Activated CD4-positive, alpha-beta T cell treated with anti-CD3 and anti-CD28 coated beads for 48 hours (primary cell): Measurements from ENCODE around the gene CD274.
"Not testable (repeated sequence)": the region's sequence is repeated elsewhere in the genome, so short reads cannot be mapped to it uniquely, and the experiment has no call there.

Experiments
- DNase-seq: peaks from one replicate; pipeline ENCODE4 v3.0.0-alpha.2; 2020

Gene CD274

DNA sequence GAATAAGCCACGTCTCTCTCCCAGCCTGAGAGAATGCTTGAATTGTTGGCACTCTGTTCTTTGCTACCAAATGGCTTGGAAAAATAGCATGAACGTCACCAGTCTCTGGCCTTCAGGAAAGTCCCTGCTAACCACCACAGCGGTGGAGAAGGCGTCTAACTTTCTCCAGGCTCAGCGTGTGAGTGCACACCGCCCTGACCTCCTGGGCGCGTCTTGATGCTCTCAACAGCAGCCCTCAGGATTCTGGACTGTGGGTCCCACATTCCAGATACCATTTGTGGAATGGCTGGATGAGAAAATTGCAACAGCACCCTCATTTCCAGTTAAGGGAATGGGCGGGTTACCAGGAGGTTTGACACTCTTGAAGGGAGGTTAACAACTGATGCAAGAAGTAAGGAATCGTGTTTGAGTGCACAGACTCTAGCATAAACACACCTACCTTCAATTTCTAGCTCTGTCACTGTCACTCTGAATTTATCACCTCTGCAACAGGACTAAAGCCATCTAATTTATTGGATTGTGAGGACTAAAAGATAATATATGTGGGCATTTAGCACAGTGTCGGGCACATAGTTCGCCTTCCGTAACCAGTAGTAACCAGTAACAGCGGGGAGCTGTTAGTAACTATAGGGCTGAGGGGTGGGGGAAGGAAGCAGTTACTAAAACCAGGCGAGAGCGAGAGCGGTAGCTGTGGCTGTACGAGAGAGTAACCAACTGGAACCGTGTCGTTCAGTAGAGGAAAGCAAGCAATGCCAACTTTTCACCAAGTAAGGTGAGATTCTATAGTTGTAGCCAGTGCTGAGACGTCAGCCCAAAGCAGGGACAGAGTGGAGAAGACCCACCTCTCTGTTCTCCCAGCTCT lies 11.8 kb upstream of the CD274 start:
- peak; percentile 73 for DNase-seq

DNA sequence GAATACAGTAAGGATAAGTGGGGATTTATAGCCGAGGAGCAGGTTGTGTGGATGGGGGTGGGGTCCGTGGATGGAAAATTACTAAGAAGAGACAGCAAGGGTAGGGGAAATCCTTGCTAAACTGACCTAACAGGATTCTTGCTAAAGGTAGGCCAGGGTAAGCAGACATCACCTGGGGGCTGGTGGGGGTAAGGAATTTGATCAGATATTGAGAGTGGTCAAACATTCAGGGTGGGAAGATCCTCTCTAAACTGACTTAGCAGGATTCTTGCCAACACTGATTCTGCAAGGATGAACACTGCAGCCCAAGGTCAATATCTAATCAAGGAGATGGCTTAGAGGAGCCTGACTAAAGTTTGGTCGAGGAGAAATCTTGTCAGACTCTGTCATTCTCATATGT lies 9.9 kb upstream of the CD274 start:
- DNase-seq: no peak

DNA sequence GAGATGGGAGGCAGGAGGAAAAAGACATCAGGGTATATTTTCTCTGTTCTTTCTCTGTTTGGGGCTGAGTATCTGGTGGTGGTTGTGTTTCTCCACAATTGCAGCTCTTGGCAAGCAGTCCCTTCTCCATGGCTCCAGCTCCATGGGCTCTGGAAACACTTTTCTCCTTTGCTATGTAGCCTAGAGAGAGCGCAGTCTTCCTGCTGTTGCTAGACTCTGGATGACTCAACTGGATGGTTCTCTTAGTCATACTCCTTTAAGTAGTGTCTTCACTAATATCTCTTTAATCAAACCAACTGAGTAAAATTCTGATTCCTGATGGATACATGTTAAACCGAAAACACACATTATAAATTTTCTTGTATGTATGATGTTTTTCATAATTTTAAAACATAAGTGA lies 9.3 kb upstream of the CD274 start:
- no peak for DNase-seq

DNA sequence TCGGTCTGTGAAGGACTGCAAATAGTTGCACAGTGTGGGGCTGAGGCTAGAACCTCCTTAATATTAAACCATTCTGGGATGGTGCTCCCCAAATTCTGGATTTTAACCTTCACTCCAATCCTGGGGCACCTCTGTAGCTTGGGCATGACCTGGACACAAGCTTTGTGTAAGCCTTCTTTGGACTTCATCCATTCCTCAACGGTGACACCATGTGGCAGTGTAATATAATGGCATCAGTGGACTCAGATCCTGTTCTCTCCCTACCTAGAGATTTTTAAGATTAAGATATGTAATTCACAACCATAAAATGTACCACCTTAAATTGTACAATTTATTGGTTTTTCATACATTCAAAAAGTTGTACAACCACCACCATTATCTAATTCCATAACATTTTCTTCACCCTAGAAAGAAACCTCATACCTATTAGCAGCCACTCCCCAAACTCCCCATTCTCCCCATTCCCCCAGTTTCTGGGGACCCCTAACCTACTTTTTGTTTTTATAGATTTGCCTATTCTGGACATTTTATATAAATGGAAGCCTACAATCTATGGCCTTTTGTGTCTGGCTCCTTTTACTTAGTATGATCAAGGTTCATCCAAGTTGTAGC lies 7.8 kb upstream of the CD274 start:
- DNase-seq: peak; percentile 39

GRCh38 chr9:5443850-5444249 lies 6.5 kb upstream of the CD274 start:
- DNase-seq: no peak

GRCh38 chr9:5445096-5445495 lies 5.2 kb upstream of the CD274 start:
- DNase-seq: not testable (repeated sequence)

DNA sequence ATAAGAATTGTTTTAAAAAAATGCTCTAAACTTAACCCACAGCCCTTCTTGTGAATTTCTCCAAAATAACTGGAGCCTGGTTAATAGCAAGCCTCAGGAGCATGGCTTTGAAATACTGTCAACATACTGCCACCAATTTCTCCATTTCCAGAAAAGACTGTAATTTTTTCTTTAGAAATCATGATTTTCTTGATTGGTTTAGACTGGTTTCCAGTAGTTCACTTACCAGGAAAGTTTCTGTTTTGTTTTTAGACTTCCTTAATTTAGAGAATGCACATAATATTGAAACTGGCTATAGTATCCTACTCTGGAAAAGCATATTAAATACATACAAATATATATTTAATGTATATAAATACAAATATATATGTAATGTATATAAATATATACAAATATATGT lies 4.5 kb upstream of the CD274 start:
- DNase-seq: no peak

DNA sequence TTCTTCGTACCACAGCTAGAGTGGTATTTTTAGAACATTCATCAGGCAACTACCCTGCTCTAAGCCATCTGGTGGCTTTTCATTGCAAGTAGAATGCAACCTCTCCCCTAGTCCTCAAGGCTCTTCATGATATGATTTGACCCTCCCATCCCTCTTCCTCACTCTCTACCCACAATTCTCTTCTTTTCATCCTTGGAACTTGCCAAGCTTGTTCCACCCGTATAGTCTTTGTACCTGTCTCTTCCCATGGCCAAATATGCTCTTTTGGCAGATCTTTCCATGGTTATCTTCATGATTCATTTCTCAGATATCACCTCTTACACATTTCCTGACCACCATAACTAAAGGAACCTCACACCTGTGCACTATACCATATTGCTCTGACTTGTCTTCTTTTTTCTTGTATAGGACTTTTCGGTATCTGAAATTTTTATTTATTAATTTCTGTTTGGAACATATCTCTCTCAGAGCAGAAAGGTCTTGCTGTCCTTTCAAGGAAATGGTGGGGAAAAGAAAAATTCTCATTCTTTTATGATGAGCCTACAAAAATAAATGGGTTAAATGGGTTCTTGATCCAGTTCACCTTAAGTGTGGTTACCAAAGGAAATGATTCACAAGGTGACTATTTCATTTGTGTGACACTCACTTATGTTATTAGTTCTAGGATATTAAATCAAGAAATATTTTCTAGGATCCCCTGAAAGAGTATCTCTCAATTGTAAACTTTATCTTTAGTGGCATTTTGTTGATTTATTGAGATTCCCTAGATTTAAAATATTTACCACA lies 3.7 kb upstream of the CD274 start:
- DNase-seq: no peak

GRCh38 chr9:5447337-5447736 lies 3.0 kb upstream of the CD274 start:
- no peak for DNase-seq

DNA sequence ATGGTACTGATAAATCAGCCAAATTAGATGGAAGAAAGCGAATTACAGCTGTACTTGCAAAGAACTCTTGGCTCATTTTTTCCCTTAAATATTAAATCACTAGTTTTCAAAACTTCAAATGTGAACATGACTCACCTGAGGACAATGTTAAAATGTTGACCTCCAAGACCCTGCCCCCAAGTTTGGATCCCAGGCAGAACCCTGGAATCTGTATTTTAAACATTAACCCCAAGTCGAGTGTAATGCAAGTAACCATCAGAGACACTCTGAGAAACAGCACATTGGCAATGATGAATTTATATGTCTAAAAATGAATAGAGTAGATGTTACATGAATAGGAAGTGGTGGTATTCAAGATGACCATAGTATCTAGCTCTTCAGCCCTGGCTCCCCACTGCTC lies 2.3 kb upstream of the CD274 start:
- no peak for DNase-seq

DNA sequence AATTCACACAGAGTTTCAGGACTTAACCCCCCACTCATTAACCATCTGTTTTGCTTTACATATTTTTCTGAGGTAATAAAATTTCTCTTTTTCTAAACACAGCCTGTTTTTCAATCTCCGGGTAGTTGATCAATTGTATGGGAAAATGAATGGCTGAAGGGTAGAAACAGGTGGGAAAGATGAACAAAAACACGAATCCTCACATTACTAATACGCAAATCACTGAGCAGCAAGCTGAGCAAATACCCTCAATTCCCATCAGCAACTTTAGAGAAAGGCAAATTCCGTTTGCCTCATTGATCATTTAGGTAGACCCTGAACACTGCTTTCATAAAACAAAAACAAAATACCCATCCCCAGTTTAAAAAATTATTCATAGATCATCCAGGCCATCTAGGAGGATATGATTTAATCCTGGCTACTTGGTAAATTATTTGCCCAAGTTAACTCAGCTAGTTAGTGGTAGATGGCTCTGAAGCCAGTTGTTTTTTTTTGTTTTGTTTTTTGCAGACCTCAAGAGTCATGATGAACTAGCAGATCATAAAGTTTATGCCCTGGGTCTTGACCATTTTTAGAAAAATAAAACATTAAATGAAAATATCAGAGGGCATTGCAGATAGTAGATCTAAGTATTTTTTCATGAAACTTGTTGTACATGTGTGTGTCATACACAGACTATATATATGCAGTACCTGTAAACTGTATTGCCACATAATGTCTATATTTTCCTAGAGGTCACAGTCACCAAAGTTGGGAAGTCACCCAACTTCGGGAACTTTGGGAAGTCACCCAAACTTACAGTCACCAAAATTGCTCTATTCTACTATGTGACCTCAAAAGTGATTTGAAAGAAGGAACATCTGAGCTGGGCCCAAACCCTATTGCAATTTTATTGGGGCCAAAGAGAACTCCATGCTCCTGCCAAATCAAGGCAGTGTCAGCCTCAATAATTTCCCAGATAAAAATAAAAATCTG lies 1.6 kb upstream of the CD274 start:
- no peak for DNase-seq

GRCh38 chr9:5449521-5450358 lies 602 bp upstream of the CD274 start:
- DNase-seq: no peak

- DNase-seq: no peak
Measured at GRCh38 chr9:5452286-5452609, 1.9 kb downstream of the CD274 start.

DNA sequence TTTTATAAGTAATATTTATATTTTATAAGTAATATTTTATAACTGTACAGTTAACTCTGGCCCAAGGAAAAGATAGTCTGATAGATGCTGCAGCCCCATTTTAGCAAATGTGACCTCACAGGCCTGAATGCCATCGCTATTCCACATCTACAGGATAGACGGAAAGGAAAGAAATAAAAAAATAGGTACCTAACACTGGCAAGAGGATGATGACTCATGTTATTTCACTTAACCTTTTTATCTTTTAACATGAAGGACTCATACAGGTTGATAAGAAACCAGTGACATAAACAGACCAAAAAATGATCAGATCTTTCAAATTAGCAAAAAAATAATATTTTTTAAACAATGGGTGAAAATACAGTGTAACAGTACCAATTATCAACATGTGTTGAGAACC lies 2.7 kb downstream of the CD274 start:
- no peak for DNase-seq

- DNase-seq: peak; percentile 37
Measured at GRCh38 chr9:5453673-5454072, 3.3 kb downstream of the CD274 start.

- DNase-seq: no peak
Measured at GRCh38 chr9:5455181-5455580, 4.8 kb downstream of the CD274 start.

- DNase-seq: no peak
Measured at GRCh38 chr9:5459289-5459829, 9.0 kb downstream of the CD274 start.

- no peak for DNase-seq
Measured at GRCh38 chr9:5460157-5460556, 9.8 kb downstream of the CD274 start.

- not testable (repeated sequence) for DNase-seq
Measured at GRCh38 chr9:5464831-5465330, 14.5 kb downstream of the CD274 start.

DNA sequence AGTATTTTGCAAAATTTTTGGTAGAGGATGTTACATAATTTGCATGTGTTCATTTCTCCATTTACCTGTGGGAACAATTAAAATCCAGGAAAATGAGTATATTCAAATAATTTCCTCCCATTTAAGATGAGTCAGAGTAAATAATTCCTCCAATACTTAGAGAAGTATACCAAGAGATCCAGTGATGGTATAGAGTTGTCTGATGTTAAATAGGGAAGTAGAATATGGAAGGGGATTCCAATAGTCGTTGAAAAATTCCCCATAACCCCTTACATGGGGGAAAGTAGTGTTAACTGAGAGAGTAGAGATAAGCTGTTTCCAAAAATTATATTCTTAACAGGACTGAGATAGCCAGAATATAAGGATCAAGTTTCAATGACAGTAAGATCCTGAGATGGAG lies 15.7 kb downstream of the CD274 start:
- DNase-seq: no peak

DNA sequence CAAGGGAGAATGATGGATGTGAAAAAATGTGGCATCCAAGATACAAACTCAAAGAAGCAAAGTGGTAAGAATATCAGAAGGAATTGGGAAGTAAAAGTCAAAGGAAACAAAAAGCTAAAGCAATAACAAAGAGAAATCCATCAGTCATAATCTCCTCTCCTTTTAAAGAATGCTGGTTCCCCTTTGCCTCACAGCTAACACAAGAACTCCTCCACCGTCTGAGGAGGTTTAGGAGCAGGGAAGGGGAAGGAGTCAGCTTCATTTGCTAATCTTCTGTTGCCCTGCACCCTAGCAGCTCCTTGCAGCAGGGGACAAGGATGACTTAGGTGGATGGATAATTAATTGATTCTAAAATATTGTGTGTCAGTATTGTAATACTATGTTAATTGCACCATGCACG lies 16.4 kb downstream of the CD274 start:
- no peak for DNase-seq
